A204.1 (cell line): ENCODE measurements around the gene SH3RF3.

Experiments
- FAIRE-seq: peaks from 2 replicates; lab custom pipeline; 2012; peaks lifted over from hg19 to GRCh38; lab: Jason Lieb, UNC

Gene SH3RF3

GRCh38 chr2:109398366-109399015 lies 269.5 kb downstream of the SH3RF3 start:
- no peak for FAIRE-seq

DNA sequence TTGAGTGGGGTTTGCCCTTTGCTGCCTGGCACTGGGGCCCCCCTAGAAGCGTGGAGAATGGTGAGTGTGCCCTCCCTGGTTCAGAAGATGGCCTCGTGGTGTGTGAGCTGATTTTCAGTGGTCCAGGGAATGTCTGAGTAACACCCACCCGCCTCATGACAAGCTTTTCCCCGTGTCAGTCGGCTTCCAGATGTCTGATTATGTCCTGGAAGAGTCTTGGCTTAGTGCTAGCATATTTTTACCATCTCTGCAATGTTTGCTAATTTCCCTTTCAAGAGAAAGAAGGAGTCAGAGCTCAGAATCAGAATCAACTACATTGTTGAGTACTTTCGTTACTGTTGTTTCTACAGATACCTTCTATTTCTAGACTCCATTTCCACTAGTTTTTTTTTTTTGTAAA lies 270.1 kb downstream of the SH3RF3 start:
- no peak for FAIRE-seq

DNA sequence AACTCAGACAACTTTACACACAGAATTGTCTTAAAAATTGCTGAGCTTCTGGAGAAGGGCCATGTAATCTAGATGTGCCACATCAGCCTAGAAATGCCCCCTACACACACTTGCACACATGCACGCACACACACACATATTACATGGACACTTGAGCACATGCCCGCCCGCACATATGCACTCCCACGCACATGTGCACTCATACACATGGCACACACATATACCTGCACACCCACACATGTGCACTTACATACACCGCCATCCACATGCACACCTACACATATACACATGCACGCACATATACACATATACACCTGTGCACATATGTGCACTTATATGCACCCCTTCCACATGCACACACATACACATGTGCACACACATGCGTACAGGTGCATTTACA lies 271.1 kb downstream of the SH3RF3 start:
- FAIRE-seq: no peak

- FAIRE-seq: no peak
Measured at GRCh38 chr2:109401370-109401769, 272.4 kb downstream of the SH3RF3 start.

DNA sequence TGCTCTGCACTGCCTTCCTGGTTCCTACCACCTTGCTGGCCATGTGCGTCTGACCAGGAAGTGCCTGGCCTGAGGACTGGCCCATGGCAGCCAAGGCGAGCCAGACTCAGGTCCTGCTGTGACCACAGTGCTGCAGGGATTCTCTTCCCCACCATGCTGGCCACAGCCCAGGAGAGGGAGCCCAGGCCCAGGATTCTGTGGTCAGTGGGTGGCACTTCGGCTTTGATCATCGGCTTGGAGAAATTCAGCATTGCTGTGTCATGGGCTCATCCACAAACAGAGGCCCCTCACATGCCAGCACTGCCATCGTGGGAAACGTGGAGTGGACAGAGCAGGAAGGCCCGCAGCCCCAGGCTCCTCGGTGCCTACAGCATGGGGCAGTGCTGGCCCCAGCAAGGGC lies 273.2 kb downstream of the SH3RF3 start:
- no peak for FAIRE-seq

- no peak for FAIRE-seq
Measured at GRCh38 chr2:109402980-109403840, 274.2 kb downstream of the SH3RF3 start.

DNA sequence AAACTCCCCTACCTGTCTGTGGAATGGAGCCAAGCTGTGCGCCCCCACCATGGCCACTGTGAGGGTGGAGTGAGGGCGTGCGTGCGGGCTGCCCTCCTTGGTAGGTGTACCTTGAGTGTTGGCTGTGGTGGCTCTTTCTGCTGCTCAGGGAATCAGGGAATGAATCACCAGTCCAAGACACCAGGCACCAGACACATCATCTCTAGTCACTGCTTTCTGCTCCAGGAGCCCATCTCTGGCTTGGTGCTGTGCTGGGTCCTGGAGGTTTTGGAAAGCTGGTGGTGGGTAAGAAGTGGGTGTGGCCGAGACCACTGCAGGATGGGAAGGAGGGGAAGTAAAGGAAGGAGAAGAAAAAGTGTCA lies 274.8 kb downstream of the SH3RF3 start:
- FAIRE-seq: no peak

GRCh38 chr2:109404681-109405080 lies 275.7 kb downstream of the SH3RF3 start:
- no peak for FAIRE-seq

GRCh38 chr2:109405873-109406272 lies 276.9 kb downstream of the SH3RF3 start:
- no peak for FAIRE-seq

GRCh38 chr2:109406301-109406700 lies 277.3 kb downstream of the SH3RF3 start:
- no peak for FAIRE-seq

DNA sequence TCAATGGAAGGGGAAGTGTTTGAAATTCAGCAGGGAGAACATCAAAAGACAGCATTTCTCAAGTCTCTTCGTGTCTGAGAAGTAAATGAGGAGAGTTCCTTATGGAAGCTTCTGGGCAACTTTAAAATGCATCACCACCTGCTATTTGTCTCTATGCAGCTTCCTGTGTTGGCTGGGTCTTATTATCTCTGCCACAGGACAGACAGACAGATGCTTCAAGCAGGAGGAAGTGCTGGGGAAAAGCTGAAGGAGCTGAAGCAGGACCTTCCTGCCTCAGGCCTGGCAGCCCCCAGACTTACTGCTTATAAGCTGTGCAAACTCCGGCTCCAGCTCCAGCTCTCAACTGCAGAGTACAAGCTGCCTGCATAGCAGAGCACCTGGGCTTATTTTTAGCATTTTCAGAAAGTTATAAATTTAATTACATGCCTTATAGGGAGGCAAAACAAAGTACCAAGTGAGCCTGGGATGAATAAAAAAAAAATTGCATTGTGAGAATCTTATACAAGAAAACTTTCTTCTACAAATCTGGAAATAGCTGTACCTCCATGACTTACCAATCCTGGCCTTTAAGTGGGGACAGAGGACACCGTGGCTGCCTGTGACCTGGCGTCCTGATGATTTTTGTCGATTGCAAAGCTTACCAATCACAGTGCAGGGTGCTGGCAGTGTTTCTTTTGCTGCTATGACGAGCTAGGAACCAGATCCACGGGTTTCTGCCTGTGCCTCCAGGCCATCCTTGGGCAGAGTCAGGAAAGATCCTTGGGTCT lies 278.5 kb downstream of the SH3RF3 start:
- FAIRE-seq: no peak

DNA sequence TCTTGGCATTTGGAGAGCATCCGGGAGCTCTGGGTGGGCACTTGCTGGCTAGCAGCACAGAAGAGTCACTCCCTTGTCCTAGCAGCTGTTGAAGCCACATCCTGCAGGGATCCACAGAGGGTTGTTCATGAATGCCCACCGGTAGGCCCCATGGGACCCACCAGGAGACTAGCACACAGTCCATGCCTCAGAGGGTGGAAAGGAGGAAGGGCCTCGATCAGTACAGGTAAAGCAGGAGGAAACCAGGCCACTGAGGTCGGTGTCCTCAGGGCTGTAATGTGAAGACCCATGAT lies 279.0 kb downstream of the SH3RF3 start:
- no peak for FAIRE-seq

DNA sequence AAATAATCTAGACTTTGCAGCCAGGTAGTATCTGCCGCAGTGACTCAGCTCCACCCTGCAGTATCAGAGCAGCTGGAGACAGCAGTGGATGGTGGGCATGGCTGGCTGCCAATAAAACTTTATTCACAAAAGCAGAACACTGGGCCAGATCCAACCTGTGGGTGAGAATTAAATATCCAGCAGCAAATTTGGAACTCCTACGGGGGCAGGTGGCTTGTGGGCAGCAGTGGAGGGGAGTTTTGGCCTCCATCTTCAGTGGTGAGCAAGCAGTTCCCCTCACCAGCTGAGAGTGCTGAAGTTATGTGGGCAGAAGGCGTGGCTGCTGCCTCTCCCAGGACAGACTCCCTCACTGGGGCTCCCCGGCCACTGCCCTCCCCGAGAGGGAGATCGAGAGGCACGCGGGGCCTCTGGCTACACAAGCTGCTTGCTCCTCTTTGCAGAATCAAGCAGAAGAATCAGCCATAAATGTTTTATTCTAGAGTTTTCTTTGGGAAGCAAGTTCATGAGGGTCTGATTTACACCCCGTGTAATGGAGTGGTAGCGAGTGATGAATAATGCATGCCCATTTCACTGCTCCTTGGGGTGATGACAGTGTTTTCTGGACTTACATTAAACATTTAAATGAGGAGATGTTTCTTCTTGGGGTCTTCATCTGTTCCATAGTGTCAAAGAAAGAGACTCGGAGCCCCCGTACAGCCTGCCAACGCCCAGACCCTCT lies 280.5 kb downstream of the SH3RF3 start:
- no peak for FAIRE-seq

- FAIRE-seq: no peak
Measured at GRCh38 chr2:109410039-109410815, 281.2 kb downstream of the SH3RF3 start.

GRCh38 chr2:109411640-109412325 lies 282.8 kb downstream of the SH3RF3 start:
- no peak for FAIRE-seq

- no peak for FAIRE-seq
Measured at GRCh38 chr2:109415581-109416013, 286.6 kb downstream of the SH3RF3 start.

DNA sequence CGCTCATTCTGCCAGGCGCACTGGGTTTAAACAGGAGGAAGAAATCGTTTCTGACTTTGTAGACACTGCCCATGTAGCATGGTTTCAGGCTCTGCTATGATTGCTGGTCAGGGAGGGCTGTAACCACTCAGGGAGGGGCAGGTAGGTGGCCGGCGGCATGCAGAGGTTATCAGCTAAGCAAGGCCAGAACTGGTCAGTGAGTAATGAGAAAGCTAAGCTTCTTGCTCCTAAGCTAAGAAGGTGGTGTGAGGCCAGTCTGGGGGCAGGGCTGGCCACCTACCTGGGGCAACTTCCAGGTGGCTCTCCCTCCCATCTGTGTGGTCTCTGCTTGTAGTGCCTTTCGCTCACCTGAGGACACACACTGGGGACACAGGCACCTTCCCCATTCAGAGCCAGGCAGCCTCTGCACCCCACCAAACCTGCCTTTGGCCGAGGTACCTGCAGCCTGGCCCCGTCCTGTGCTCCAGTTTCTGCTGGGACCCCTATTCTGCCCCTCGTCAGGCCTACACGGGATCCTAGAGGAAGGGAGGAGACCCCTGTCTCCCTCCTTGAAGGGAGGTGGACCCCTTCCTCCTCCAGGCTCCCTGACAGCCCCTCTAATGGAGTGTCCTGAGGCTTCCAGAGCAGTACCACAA lies 288.8 kb downstream of the SH3RF3 start:
- FAIRE-seq: no peak

DNA sequence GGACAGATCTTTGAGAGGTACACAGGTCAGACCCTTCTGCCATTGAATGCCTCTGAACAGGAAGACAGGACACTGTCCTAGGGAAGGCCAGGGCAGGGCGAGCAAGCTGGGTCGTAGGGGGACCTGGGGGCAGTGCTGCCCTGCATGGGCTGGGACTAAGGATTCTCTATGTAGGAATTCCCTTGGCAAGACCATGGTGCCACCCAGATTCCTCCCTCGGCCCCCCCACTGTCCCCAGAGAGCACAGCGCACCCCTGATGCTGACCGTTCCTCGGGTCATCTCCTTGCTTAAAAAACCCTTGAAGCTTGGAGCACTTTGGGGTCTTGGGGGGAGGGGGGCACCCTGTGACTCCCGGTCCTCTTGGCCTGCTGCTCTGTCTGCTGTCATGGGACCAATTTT lies 289.7 kb downstream of the SH3RF3 start:
- no peak for FAIRE-seq

DNA sequence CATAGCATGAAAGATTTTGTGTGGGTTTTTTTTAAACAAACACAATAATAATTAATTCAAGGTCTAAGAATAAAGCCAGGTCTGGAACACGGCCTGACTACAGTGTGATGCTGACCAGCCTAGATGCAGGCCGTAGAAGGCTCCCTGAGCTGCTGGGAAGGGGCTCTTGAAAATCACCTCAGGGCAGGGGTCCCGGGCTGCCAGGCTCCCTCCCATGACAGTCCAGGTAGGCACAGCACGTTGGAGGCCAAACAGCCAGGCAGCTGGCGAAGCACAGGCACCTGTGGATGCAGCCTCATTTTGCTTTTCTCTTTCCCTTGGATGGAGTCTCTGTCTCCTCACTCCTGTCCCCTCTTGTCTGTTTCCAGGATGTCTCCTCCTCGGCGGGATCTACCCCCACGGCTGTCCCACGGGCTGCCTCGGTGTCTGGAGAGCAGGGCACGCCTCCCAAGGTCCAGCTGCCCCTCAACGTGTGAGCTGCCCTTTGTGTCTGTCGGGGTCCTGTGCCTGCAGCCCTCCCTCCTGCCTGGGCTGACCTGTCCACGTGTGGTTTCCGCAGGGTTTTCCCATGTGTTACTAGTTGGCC lies 290.3 kb downstream of the SH3RF3 start:
- no peak for FAIRE-seq

DNA sequence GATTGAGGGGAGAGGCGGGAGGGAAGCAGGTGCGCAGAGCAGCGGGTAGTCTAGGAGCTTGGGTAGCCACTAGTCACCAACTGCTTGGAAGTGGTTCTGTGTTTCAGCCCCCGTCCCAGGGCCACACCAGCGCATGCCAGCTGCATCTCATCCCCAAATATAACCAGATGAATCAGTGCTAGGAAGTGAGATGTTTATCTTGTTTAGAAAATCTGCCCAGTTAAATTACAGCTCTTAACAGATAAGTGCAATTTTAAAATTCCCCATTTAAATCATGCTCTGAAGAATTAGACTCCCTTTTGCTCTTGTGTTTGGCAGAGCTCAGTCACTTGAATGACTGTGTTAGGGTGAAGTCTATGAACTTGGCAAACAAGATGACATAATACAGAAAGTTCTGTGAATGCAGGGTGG lies 291.0 kb downstream of the SH3RF3 start:
- FAIRE-seq: no peak
